Sigmoid colon (tissue), 7 donors: ENCODE measurements around the gene PSME3IP1. TPM values are rescaled to one million over a fixed set of nuclear protein-coding genes. Genes with fewer than 3 reads are reported as not detected.

Experiments used
- DNase-seq: peaks from one replicate; pipeline ENCODE4 v3.0.0-alpha.2; 2019
- H3K27ac ChIP-seq, 4 donors: fragments of 200-600 bp; sonication (generic); one replicate each; pipeline ENCODE4 v1.5.1; 2016 to 2019; ENCODE audit warnings: mild to moderate bottlenecking in 1 of 4
- H3K27me3 ChIP-seq, 3 donors: fragments of 200-600 bp; sonication (generic); one replicate each; pipeline ENCODE4 v1.5.1; 2019; ENCODE audit warnings: mild to moderate bottlenecking in 1 of 3
- H3K36me3 ChIP-seq, 4 donors: fragments of 200-600 bp; sonication (generic); one replicate each; pipeline ENCODE4 v1.5.1; 2016 to 2019
- H3K4me1 ChIP-seq, 4 donors: fragments of 200-600 bp; sonication (generic); one replicate each; pipeline ENCODE4 v1.5.1; 2017 to 2019
- H3K4me3 ChIP-seq, 4 donors: fragments of 200-600 bp; sonication (generic); one replicate each; pipeline ENCODE4 v1.5.1; 2017 to 2019; ENCODE audit warnings: mild to moderate bottlenecking in 2 of 4, moderate library complexity in 1 of 4
- H3K9me3 ChIP-seq, 4 donors: fragments of 200-600 bp in 3 of 4; sonication (generic) in 3 of 4; one replicate each; pipeline versions ENCODE4 v1.5.1 to v1.6.1; 2013 to 2019
- CTCF ChIP-seq, 4 experiments: fragments of 450-650 bp in 3 of 4; fragments of 200-600 bp in 1 of 4; IDR thresholded peaks; one replicate each; pipeline ENCODE4 v1.5.1; 2016 to 2019; ENCODE audit warnings: antibody characterized with exemption in 4 of 4, mild to moderate bottlenecking in 3 of 4, moderate library complexity in 2 of 4
- EP300 ChIP-seq, 4 donors: sonication (generic); formaldehyde crosslinking; IDR thresholded peaks; one replicate each; pipeline ENCODE4 v1.6.1; 2017; ENCODE audit warnings: antibody characterized with exemption in 4 of 4
- POLR2A ChIP-seq, 2 donors: fragments of 450-650 bp; IDR thresholded peaks; one replicate each; pipeline ENCODE4 v1.6.1; 2016; ENCODE audit warnings: antibody characterized with exemption in 2 of 2, mild to moderate bottlenecking in 2 of 2, moderate library complexity in 2 of 2
- POLR2AphosphoS5 ChIP-seq, 4 donors: sonication (generic); formaldehyde crosslinking; IDR thresholded peaks; one replicate each; pipeline ENCODE4 v1.6.1; 2017; ENCODE audit warnings: antibody characterized with exemption in 4 of 4
- WGBS, 2 donors: extraction: QIAGEN DNeasy Blood & Tissue Kit; methylation state at CpG; one replicate each; pipeline ENCODE4 v1.1.7; 2013; 5-methylcytosine and 5-hydroxymethylcytosine counted together
- intact Hi-C: fragments of 100-400 bp; cut with DNase I; formaldehyde crosslinking; loops from one replicate; pipeline ENCODE4 v1.15.1; 2023
- polyA plus RNA-seq, 3 donors: library from polyadenylated mRNA; stranded (reverse); fragments of 200-250 nt; gene quantifications; one replicate each; pipeline ENCODE4 v1.2.3, GENCODE V29; 2013
- total RNA-seq, 4 donors: library from RNA; depleted of rRNA; stranded (reverse); fragments of >200 nt; gene quantifications; one replicate each; pipeline ENCODE4 v1.1.0, GENCODE V29; 2016
- donor health status: healthy with polysubstance abuse.
- donor health status: Bipolar disorder and iron deficiency.
- donor health status: healthy.

The PSME3IP1 gene
- total and polyA plus RNA-seq, 7 donors = 60.1 to 81.3 (median 73.9) TPM

GRCh38 chr16:57113664-57114063, 72.2 kb downstream of the PSME3IP1 start:
- peaks cover 0 to 15% (median 12%) of the 10 kb centered on the region in 4 donors for H3K4me1 ChIP-seq
- intact Hi-C loops = no loop called here
- 93 to 96% methylated on average over 5 of the region's 5 CpGs for WGBS, 2 donors
- no peak overlapping the region for H3K27ac ChIP-seq
- H3K27me3 ChIP-seq = no peaks in the 10 kb centered on the region
- H3K4me3 ChIP-seq = no peak overlapping the region
- no peaks in the 10 kb centered on the region for H3K9me3 ChIP-seq
- peaks cover 0 to 8% (median 0%) of the 10 kb centered on the region in 4 donors for H3K36me3 ChIP-seq
- no peak for TF ChIP-seq POLR2A (IDR thresholded peaks at IDR 0.05)
- no peak for TF ChIP-seq CTCF (IDR thresholded peaks at IDR 0.05)
- TF ChIP-seq POLR2AphosphoS5 (IDR thresholded peaks at IDR 0.05) = no peak
- TF ChIP-seq EP300 (IDR thresholded peaks at IDR 0.05) = no peak
- no peak for DNase-seq

GRCh38 chr16:57113042-57113453, 72.8 kb downstream of the PSME3IP1 start:
- H3K36me3 ChIP-seq = peaks cover 0 to 8% (median 0%) of the 10 kb centered on the region in 4 donors
- H3K4me1 ChIP-seq = peaks cover 0 to 15% (median 12%) of the 10 kb centered on the region in 4 donors
- intact Hi-C loops = no loop called here
- no peaks in the 10 kb centered on the region for H3K27me3 ChIP-seq
- no peak overlapping the region for H3K4me3 ChIP-seq
- no peaks in the 10 kb centered on the region for H3K9me3 ChIP-seq
- TF ChIP-seq EP300 (IDR thresholded peaks at IDR 0.05) (no peak), POLR2AphosphoS5 (IDR thresholded peaks at IDR 0.05) (no peak), CTCF (IDR thresholded peaks at IDR 0.05) (no peak), POLR2A (IDR thresholded peaks at IDR 0.05) (no peak)
- DNase-seq = no peak
- 86 to 91% methylated on average over 14 of the region's 14 CpGs for WGBS, 2 donors
- H3K27ac ChIP-seq = peak overlapping the region in 1 of 4 donors; percentile 34

- intact Hi-C loops = no loop called here
- peaks cover 0 to 5% (median 0%) of the 10 kb centered on the region in 4 donors for H3K36me3 ChIP-seq
- no peaks in the 10 kb centered on the region for H3K27me3 ChIP-seq
- peak overlapping the region in 3 of 4 donors; percentile 14 to 34 (median 31) for H3K27ac ChIP-seq
- H3K4me3 ChIP-seq = no peak overlapping the region
- no peaks in the 10 kb centered on the region for H3K9me3 ChIP-seq
- 76 to 80% methylated on average over 10 of the region's 10 CpGs for WGBS, 2 donors
- DNase-seq = no peak
- peaks cover 0 to 15% (median 12%) of the 10 kb centered on the region in 4 donors for H3K4me1 ChIP-seq
- no peak for TF ChIP-seq POLR2AphosphoS5 (IDR thresholded peaks at IDR 0.05)
- TF ChIP-seq CTCF (IDR thresholded peaks at IDR 0.05) = no peak
- TF ChIP-seq EP300 (IDR thresholded peaks at IDR 0.05) = no peak
- TF ChIP-seq POLR2A (IDR thresholded peaks at IDR 0.05) = no peak
Observed at GRCh38 chr16:57112403-57113041, 73.3 kb downstream of the PSME3IP1 start.

GRCh38 chr16:57111420-57111819, 74.4 kb downstream of the PSME3IP1 start:
- Histone ChIP-seq H3K4me3 (no peak overlapping the region), H3K27ac (peak overlapping the region in 1 of 4 donors; percentile 34)
- intact Hi-C loops = no loop called here

More at GRCh38 chr16:57111420-57111819, 74.4 kb downstream of the PSME3IP1 start:
- H3K36me3 ChIP-seq = no peaks in the 10 kb centered on the region
- no peak for DNase-seq
- no peaks in the 10 kb centered on the region for H3K27me3 ChIP-seq
- peaks cover 0 to 15% (median 12%) of the 10 kb centered on the region in 4 donors for H3K4me1 ChIP-seq
- 17 to 65% methylated on average over 2 of the region's 2 CpGs for WGBS, 2 donors
- no peaks in the 10 kb centered on the region for H3K9me3 ChIP-seq
- TF ChIP-seq CTCF (IDR thresholded peaks at IDR 0.05) = no peak
- no peak for TF ChIP-seq POLR2AphosphoS5 (IDR thresholded peaks at IDR 0.05)
